NCI-H1694 (cell line): Measurements from ENCODE around the gene KRT81.
A peak's percentile ranks its signal among the peaks of the same experiment; 100 is the strongest.

ENCODE experiments used
- DNase-seq: peaks from one replicate; lab custom pipeline; 2025; lab: John Stamatoyannopoulos, UW

The KRT81 gene

GRCh38 chr12:52291267-52291935 is at the start of gene KRT81:
KRT81 (minus strand) TSS chr12:52291534; CDS start chr12:52291465, 69 bp downstream.
- DNase-seq = no peak

GRCh38 chr12:52338241-52338960 is 47.1 kb upstream of the KRT81 start:
- peak; percentile 31 for DNase-seq

- DNase-seq = no peak
These were observed 45.7 kb upstream of the KRT81 start for GRCh38 chr12:52337054-52337453.

- DNase-seq = no peak
These were observed 45.3 kb upstream of the KRT81 start for GRCh38 chr12:52336641-52337040.

- DNase-seq = peak; percentile 69
These were observed 44.4 kb upstream of the KRT81 start for GRCh38 chr12:52335598-52336262.

- DNase-seq = no peak
These were observed 42.9 kb upstream of the KRT81 start for GRCh38 chr12:52334185-52334584.

- DNase-seq = no peak
These were observed 42.0 kb upstream of the KRT81 start for GRCh38 chr12:52333321-52333720.

GRCh38 chr12:52332381-52332780 is 41.0 kb upstream of the KRT81 start:
- no peak for DNase-seq

GRCh38 chr12:52331833-52332232 is 40.5 kb upstream of the KRT81 start:
- no peak for DNase-seq

GRCh38 chr12:52331039-52331438 is 39.7 kb upstream of the KRT81 start:
- DNase-seq = no peak

GRCh38 chr12:52327830-52328500 is 36.6 kb upstream of the KRT81 start:
- no peak for DNase-seq

GRCh38 chr12:52327052-52327829 is 35.9 kb upstream of the KRT81 start:
- DNase-seq = peak; percentile 73

GRCh38 chr12:52324153-52324444 is 32.8 kb upstream of the KRT81 start:
- DNase-seq = no peak

GRCh38 chr12:52323416-52324152 is 32.2 kb upstream of the KRT81 start:
- DNase-seq = no peak

- DNase-seq = no peak
These were observed 31.7 kb upstream of the KRT81 start for GRCh38 chr12:52323001-52323400.

- DNase-seq = no peak
These were observed 30.7 kb upstream of the KRT81 start for GRCh38 chr12:52322069-52322468.

- no peak for DNase-seq
These were observed 30.1 kb upstream of the KRT81 start for GRCh38 chr12:52321418-52321817.

GRCh38 chr12:52320784-52321400 is 29.6 kb upstream of the KRT81 start, which contains the start of gene KRT83:
KRT83 (minus strand) TSS chr12:52321398; CDS start chr12:52321335, 63 bp downstream.
- DNase-seq = no peak

GRCh38 chr12:52319097-52319496 is 27.8 kb upstream of the KRT81 start:
- DNase-seq = no peak

GRCh38 chr12:52318241-52318990 is 27.1 kb upstream of the KRT81 start:
- no peak for DNase-seq
